HUES64 (cell line): ENCODE measurements around the gene GRIN2A.

Experiments used
- H3K27ac ChIP-seq: 2 replicates; pipeline ENCODE4 v1.7.0; 2013; ENCODE audit warnings: low read depth, low read length, inconsistent platforms
- H3K27me3 ChIP-seq: 2 replicates; pipeline ENCODE4 v1.6.1; 2013; ENCODE audit warnings: mild to moderate bottlenecking, low read length; ENCODE audit not compliant: insufficient read depth
- H3K36me3 ChIP-seq: 2 replicates; pipeline ENCODE4 v1.6.1; 2013; ENCODE audit warnings: mild to moderate bottlenecking, low read length; ENCODE audit not compliant: insufficient read depth
- H3K4me1 ChIP-seq: 2 replicates; pipeline ENCODE4 v1.6.1; 2013; ENCODE audit warnings: mild to moderate bottlenecking, low read length, moderate library complexity; ENCODE audit not compliant: insufficient read depth
- H3K4me3 ChIP-seq: 2 replicates; pipeline ENCODE4 v1.5.1; 2013; ENCODE audit warnings: mild to moderate bottlenecking, low read length, moderate library complexity
- H3K9ac ChIP-seq: 2 replicates; pipeline ENCODE4 v1.6.1; 2013; ENCODE audit warnings: mild to moderate bottlenecking, low read depth, low read length
- H3K9me3 ChIP-seq: 2 replicates; pipeline ENCODE4 v1.6.1; 2013; ENCODE audit warnings: low read depth, low read length; ENCODE audit not compliant: insufficient read depth
- WGBS: fragments of 150-250, 120-280 bp; methylation state at CpG from one replicate; pipeline ENCODE4 v1.1.7; 2013; ENCODE audit warnings: missing lambda C conversion rate; 5-methylcytosine and 5-hydroxymethylcytosine counted together

GRIN2A gene

DNA sequence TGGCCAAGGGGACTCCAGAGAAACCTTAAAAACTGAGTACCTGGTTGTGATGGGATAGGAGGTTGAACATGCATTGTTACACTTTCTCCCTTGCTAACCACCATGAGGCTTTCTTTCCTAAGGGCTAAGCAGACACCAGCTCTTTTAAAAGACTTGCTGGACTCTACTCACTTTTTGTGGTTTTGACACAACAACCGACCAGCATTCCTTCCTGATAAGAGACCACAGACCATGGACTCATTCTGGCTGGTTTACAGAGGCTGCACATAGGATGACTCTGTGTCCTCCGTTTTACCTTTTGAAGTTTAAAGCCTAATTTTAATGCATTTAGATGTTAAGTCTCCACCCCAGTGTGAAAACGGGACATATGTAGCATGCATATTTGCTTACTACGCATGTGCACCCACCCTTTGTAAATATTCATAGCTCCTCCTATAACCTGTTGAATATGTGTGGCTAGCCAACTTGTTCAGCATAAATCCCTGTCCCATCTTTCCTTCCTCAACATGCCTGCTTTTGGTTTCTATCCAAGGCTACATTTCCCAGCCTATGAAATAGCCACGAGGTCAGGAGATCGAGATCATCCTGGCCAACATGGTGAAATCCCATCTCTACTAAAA is 475.9 kb downstream of the GRIN2A start:
- Histone ChIP-seq H3K27ac (no peak overlapping the region), H3K4me1 (peaks cover 24% of the 10 kb centered on the region), H3K4me3 (no peak overlapping the region), H3K36me3 (no peaks in the 10 kb centered on the region), H3K27me3 (no peaks in the 10 kb centered on the region), H3K9ac (no peak overlapping the region), H3K9me3 (no peaks in the 10 kb centered on the region)
- WGBS = 91% methylated on average over 6 of the region's 6 CpGs

DNA sequence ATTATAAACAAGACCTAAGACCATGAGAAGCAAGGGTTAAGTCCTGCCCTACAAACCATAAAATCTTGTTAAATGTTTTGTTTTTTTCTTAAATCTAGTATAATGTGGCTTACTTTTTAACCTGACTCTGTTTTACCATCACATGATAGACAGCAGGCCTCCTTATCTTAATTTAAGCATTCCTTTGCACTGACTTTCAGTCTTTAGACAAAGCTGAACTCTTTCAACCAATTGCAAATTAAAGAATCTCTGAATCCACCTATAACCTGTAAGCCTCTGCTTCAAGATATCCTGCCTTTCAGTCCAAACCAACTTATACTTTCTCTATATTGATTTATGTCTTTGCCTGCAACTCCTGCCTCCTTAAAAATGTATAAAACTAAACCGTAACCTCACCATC is 478.5 kb downstream of the GRIN2A start:
- Histone ChIP-seq H3K9ac (no peak overlapping the region), H3K27ac (no peak overlapping the region), H3K27me3 (no peaks in the 10 kb centered on the region), H3K9me3 (no peaks in the 10 kb centered on the region), H3K4me3 (no peak overlapping the region), H3K4me1 (peaks cover 36% of the 10 kb centered on the region), H3K36me3 (no peaks in the 10 kb centered on the region)
- 100% methylated on average over 1 of the region's 1 CpG for WGBS
